AG09309 (cell line): ENCODE data around the gene MIEN1.

Experiments used
- DNase-seq: peaks from one replicate; pipeline ENCODE4 v3.0.0-alpha.2; 2010; ENCODE audit warnings: low read depth
- H3K4me3 ChIP-seq: 2 replicates; pipeline ENCODE4 v1.5.1; 2011; ENCODE audit warnings: mild to moderate bottlenecking, low read depth, low read length, moderate library complexity; ENCODE audit not compliant: control insufficient read depth
- TF ChIP-seq, protein P1 (sequence below): IDR thresholded peaks from 2 replicates; pipeline ENCODE4 v1.5.1; 2011; ENCODE audit warnings: mild to moderate bottlenecking, low read depth, low read length, inconsistent platforms; ENCODE audit not compliant: insufficient read depth, control insufficient read depth; ENCODE audit errors: missing control alignments

The MIEN1 gene

GRCh38 chr17:39761861-39762496, 31.6 kb upstream of the MIEN1 start:
- H3K4me3 ChIP-seq: no peak overlapping the region
- DNase-seq: no peak
- TF ChIP-seq, protein P1, sequence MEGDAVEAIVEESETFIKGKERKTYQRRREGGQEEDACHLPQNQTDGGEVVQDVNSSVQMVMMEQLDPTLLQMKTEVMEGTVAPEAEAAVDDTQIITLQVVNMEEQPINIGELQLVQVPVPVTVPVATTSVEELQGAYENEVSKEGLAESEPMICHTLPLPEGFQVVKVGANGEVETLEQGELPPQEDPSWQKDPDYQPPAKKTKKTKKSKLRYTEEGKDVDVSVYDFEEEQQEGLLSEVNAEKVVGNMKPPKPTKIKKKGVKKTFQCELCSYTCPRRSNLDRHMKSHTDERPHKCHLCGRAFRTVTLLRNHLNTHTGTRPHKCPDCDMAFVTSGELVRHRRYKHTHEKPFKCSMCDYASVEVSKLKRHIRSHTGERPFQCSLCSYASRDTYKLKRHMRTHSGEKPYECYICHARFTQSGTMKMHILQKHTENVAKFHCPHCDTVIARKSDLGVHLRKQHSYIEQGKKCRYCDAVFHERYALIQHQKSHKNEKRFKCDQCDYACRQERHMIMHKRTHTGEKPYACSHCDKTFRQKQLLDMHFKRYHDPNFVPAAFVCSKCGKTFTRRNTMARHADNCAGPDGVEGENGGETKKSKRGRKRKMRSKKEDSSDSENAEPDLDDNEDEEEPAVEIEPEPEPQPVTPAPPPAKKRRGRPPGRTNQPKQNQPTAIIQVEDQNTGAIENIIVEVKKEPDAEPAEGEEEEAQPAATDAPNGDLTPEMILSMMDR: no peak

DNA sequence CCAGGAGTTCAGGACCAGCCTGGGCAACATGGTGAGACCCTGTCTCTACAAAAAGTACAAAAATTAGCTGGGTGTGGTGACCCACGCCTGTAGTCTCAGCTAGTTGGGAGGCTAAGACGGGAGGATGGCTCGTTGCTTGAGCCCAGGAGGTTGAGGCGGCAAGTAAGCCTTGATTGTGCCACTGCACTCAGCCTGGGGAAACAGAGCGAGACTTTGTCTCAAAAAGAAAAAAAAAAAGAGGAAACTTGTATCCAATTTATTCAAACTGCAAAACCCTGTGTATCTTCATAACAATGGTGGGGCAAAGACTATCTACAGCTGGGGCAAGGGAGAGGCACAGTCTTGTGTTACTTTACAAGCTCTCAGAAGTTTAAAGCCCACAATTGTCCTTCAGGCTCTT, 28.9 kb upstream of the MIEN1 start:
- TF ChIP-seq, protein P1: no peak
- DNase-seq: no peak
- no peak overlapping the region for H3K4me3 ChIP-seq

DNA sequence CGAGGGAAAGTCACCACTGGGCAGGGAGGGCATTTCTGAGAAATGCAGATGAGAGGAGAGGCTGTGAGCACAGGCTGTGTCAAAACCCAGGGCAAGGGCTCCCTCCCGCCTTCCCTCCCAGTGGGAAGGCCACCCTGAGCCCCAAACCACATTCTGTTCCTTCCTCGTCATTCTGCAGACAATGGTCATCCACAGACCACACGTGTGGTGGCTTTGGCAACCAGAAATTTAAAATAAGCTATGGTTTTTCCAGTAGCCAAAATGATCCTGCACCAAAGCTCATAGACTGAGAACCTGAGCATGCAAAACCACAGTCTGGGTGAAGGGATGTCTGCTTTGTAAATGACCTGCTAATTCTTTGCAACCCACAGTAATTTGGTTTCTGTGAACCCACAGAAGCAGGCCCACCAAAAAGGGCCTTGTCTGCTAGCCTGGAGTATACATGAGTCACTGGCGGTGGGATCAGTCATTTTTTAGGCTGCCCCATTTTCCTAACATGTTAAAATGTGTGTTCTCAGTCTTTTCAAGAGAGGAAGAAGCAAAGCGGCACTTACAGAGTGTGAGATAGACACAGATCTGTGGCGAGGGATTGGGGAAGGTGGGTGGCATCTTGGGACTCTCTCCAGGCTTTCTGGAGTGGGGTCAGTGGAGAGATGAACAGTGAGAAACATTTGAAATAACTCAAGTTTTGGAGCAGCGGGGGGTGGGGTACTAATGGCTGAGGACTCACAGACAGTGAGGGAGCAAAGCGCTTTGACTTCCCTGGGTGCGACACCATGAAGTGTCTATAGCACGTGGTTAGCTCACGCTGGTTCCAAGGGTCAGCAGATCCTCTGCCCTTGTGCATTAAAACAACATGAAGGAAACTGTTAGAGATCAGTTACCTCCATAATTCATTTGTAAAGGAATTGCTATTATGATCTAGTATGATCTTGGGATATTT, 27.9 kb upstream of the MIEN1 start:
- DNase-seq: no peak
- no peak overlapping the region for H3K4me3 ChIP-seq
- TF ChIP-seq, protein P1: no peak

GRCh38 chr17:39757176-39757662, 26.9 kb upstream of the MIEN1 start:
- no peak for DNase-seq
- TF ChIP-seq, protein P1: no peak
- no peak overlapping the region for H3K4me3 ChIP-seq

- no peak for DNase-seq
- H3K4me3 ChIP-seq: no peak overlapping the region
- TF ChIP-seq, protein P1: no peak
These were observed 26.2 kb upstream of the MIEN1 start for GRCh38 chr17:39756380-39757079.
